SK-N-SH (cell line): Measurements from ENCODE around the gene TM4SF4. TPM values are rescaled to one million over a fixed set of nuclear protein-coding genes. Genes with fewer than 3 reads are reported as not detected.

Experiments
- CTCF ChIA-PET: fragments of 300-600, 350-600 bp; formaldehyde crosslinking; extraction: SDS; loops from one replicate; lab custom pipeline; 2021; lab: Yijun Ruan, JAX
- POLR2A ChIA-PET: fragments of 350-600 bp; sonication (Branson Sonifier 250); formaldehyde crosslinking; extraction: SDS; loops from one replicate; lab custom pipeline; 2020; ENCODE audit warnings: antibody characterized with exemption, inconsistent platforms; lab: Yijun Ruan, JAX
- DNase-seq: peaks from one replicate; pipeline ENCODE4 v3.0.0; 2012
- H2AFZ ChIP-seq: fragments of 200-600 bp; sonication (generic); 2 replicates; pipeline ENCODE4 v1.8.1; 2016; ENCODE audit warnings: antibody characterized with exemption, mild to moderate bottlenecking, low read depth
- H3F3A ChIP-seq: fragments of 200-600 bp; sonication (generic); replicated peaks from 2 replicates; pipeline ENCODE3; 2016; ENCODE audit warnings: antibody characterized with exemption, mild to moderate bottlenecking; ENCODE audit not compliant: insufficient read depth
- H3K27ac ChIP-seq, 2 experiments: fragments of 200-500 bp in 1 of 2; fragments of 200-600 bp in 1 of 2; sonication (Bioruptor generic) in 1 of 2; sonication (generic), shearing (Covaris generic) in 1 of 2; 2 replicates each; pipeline versions ENCODE4 v1.5.1 to v1.6.1; 2014 to 2016; ENCODE audit warnings: low read depth in 2 of 2, inconsistent platforms in 1 of 2, low read length in 1 of 2, mild to moderate bottlenecking in 1 of 2, mixed read lengths in 1 of 2
- H3K27me3 ChIP-seq: fragments of 200-600 bp; sonication (generic), shearing (Covaris generic); 2 replicates; pipeline ENCODE4 v1.6.1; 2016; ENCODE audit warnings: mixed run types; ENCODE audit not compliant: insufficient read depth
- H3K36me3 ChIP-seq, 2 experiments: fragments of 200-500 bp in 1 of 2; fragments of 200-600 bp in 1 of 2; sonication (Bioruptor generic) in 1 of 2; sonication (generic) in 1 of 2; replicated peaks in 1 of 2; 2 replicates each; pipeline versions ENCODE3 to v1.5.1; 2014 to 2016; ENCODE audit warnings: low read length in 1 of 2, mild to moderate bottlenecking in 1 of 2; ENCODE audit not compliant: insufficient read depth in 2 of 2, control insufficient read depth in 1 of 2
- H3K4me1 ChIP-seq, 2 experiments: fragments of 200-500 bp in 1 of 2; fragments of 200-600 bp in 1 of 2; sonication (Bioruptor generic) in 1 of 2; sonication (generic), shearing (Covaris generic) in 1 of 2; 2 replicates each; pipeline versions ENCODE4 v1.5.1 to v1.6.1; 2014 to 2016; ENCODE audit warnings: low read depth in 1 of 2, low read length in 1 of 2, mixed run types in 1 of 2; ENCODE audit not compliant: insufficient read depth in 2 of 2, control insufficient read depth in 1 of 2
- H3K4me2 ChIP-seq: fragments of 200-600 bp; sonication (generic), shearing (Covaris generic); 2 replicates; pipeline ENCODE4 v1.6.1; 2017; ENCODE audit warnings: mixed run types
- H3K4me3 ChIP-seq, 2 experiments: fragments of 200-500 bp in 1 of 2; fragments of 200-600 bp in 1 of 2; sonication (Bioruptor generic) in 1 of 2; sonication (generic), shearing (Covaris generic) in 1 of 2; 2 replicates each; pipeline versions ENCODE4 v1.5.1 to v1.8.1; 2014 to 2016; ENCODE audit warnings: low read depth in 2 of 2, inconsistent platforms in 1 of 2, low read length in 1 of 2, mild to moderate bottlenecking in 1 of 2, mixed read lengths in 1 of 2, moderate library complexity in 1 of 2
- H3K79me2 ChIP-seq: fragments of 200-600 bp; sonication (generic); 2 replicates; pipeline ENCODE4 v1.8.1; 2017; ENCODE audit warnings: mild to moderate bottlenecking; ENCODE audit not compliant: insufficient read depth
- H3K9ac ChIP-seq: fragments of 200-600 bp; sonication (generic); 2 replicates; pipeline ENCODE4 v1.6.1; 2017; ENCODE audit warnings: mixed run types
- H3K9me2 ChIP-seq: fragments of 200-600 bp; sonication (generic); 2 replicates; pipeline ENCODE4 v1.6.1; 2017; ENCODE audit warnings: mixed run types
- H3K9me3 ChIP-seq: fragments of 200-600 bp; sonication (generic); 2 replicates; pipeline ENCODE4 v1.6.1; 2017; ENCODE audit warnings: mixed run types, mild to moderate bottlenecking, moderate library complexity
- H4K20me1 ChIP-seq: fragments of 200-600 bp; sonication (generic); 2 replicates; pipeline ENCODE4 v1.6.1; 2017; ENCODE audit warnings: mild to moderate bottlenecking, mixed run types; ENCODE audit not compliant: insufficient read depth
- ELF1 ChIP-seq: IDR thresholded peaks from 2 replicates; pipeline ENCODE4 v1.4.0; 2012
- FOSL2 ChIP-seq: IDR thresholded peaks from 2 replicates; pipeline ENCODE4 v1.4.0; 2012; ENCODE audit warnings: low read depth, mild to moderate bottlenecking, moderate library complexity, borderline replicate concordance
- GATA2 ChIP-seq: sonication (generic); formaldehyde crosslinking; IDR thresholded peaks from 2 replicates; pipeline ENCODE4 v1.5.0; 2020; ENCODE audit warnings: mild to moderate bottlenecking, missing genetic modification reagents
- MEF2A ChIP-seq: IDR thresholded peaks from 2 replicates; pipeline ENCODE4 v1.4.0; 2012; ENCODE audit warnings: low read depth, borderline replicate concordance
- RAD21 ChIP-seq: IDR thresholded peaks from 2 replicates; pipeline ENCODE4 v1.6.1; 2012; ENCODE audit warnings: mild to moderate bottlenecking, low read length
- RCOR1 ChIP-seq: fragments of 150-350 bp; IDR thresholded peaks from 2 replicates; pipeline ENCODE4 v1.6.1; 2017; ENCODE audit warnings: antibody characterized with exemption, low read length
- TAF1 ChIP-seq: IDR thresholded peaks from 2 replicates; pipeline ENCODE4 v1.6.1; 2012; ENCODE audit warnings: low read depth, mild to moderate bottlenecking, low read length, moderate library complexity, borderline replicate concordance
- WGBS: methylation state at CpG from one replicate; pipeline ENCODE4 v1.1.6; 2017; ENCODE audit warnings: low lambda C conversion rate; 5-methylcytosine and 5-hydroxymethylcytosine counted together
- polyA plus RNA-seq, 3 experiments: library from polyadenylated mRNA; depleted of rRNA; stranded (reverse); fragments of >200 nt; gene quantifications; 2 replicates each; pipeline ENCODE4 v1.2.3, GENCODE V29; 2012
- TF ChIP-seq, protein P1 (sequence below): fragments of 150-350 bp; IDR thresholded peaks from 2 replicates; pipeline ENCODE4 v1.6.1; 2016; ENCODE audit warnings: mild to moderate bottlenecking, low read depth, low read length
- TF ChIP-seq, protein P2 (sequence below): IDR thresholded peaks from 2 replicates; pipeline ENCODE4 v1.4.0; 2012; ENCODE audit warnings: low read depth
- TF ChIP-seq, protein P3 (sequence below): IDR thresholded peaks from 2 replicates; pipeline ENCODE4; 2012
- TF ChIP-seq, protein P4 (sequence below): fragments of 200-600 bp; sonication (generic); IDR thresholded peaks from 2 replicates; pipeline ENCODE4 v1.6.1; 2017; ENCODE audit warnings: antibody characterized with exemption, mild to moderate bottlenecking, moderate library complexity
- TF ChIP-seq, protein P5 (sequence below): IDR thresholded peaks from 2 replicates; pipeline ENCODE4 v1.4.0; 2012; ENCODE audit warnings: low read depth, borderline replicate concordance

Gene TM4SF4
- polyA plus RNA-seq, 1 of the 3 experiments (the other 2 are of a cell fraction) = 0.08 TPM

DNA sequence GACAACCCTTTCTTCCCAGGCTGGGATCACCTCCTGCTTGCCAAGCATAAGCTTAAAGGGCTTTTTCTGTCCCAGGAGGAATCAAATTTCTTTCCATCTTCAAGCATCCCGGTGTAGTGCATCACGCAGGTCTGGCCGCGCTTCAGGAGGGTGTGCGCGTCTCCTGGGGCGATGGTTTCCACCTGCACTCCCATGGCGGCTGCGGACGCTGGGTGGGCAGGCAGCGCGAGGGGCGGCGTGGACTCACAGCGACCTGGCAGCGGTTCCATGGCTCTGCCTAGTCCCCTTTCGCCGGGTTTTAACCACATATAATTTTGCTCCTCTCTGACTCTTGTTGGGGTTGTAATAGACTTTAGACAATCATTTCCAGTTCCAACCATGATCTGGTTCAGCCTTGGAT is 10.6 kb upstream of the TM4SF4 start:
- ChIA-PET CTCF (interaction anchor here (0.9 kb wide), 1 partner anchor 17 kb away, joined by 3 read pairs; no protein-coding TSS in a partner anchor), POLR2A (no interaction called here)
- Histone ChIP-seq H3K36me3 (no peaks in the 10 kb centered on the region), H3K27ac (no peak overlapping the region), H3K9ac (no peak overlapping the region), H3K4me3 (no peak overlapping the region), H3K27me3 (no peaks in the 10 kb centered on the region), H3K4me2 (no peak overlapping the region), H3K4me1 (peaks cover 4 to 20% of the 10 kb centered on the region in 2 experiments; a peak in 3 of 4 replicates), H2AFZ (no peak overlapping the region), H3K79me2 (no peaks in the 10 kb centered on the region), H4K20me1 (no peaks in the 10 kb centered on the region), H3K9me3 (no peaks in the 10 kb centered on the region), H3K9me2 (no peaks in the 10 kb centered on the region), H3F3A (no peaks in the 10 kb centered on the region)
- 96% methylated on average over 16 of the region's 18 CpGs for WGBS
- DNase-seq = no peak
- TF ChIP-seq, protein P1, sequence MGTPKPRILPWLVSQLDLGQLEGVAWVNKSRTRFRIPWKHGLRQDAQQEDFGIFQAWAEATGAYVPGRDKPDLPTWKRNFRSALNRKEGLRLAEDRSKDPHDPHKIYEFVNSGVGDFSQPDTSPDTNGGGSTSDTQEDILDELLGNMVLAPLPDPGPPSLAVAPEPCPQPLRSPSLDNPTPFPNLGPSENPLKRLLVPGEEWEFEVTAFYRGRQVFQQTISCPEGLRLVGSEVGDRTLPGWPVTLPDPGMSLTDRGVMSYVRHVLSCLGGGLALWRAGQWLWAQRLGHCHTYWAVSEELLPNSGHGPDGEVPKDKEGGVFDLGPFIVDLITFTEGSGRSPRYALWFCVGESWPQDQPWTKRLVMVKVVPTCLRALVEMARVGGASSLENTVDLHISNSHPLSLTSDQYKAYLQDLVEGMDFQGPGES = no peak
- no peak for TF ChIP-seq RAD21
- TF ChIP-seq, protein P2, sequence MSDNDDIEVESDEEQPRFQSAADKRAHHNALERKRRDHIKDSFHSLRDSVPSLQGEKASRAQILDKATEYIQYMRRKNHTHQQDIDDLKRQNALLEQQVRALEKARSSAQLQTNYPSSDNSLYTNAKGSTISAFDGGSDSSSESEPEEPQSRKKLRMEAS = no peak
- TF ChIP-seq ELF1 = no peak
- no peak for TF ChIP-seq MEF2A
- no peak for TF ChIP-seq FOSL2
- TF ChIP-seq, protein P3, sequence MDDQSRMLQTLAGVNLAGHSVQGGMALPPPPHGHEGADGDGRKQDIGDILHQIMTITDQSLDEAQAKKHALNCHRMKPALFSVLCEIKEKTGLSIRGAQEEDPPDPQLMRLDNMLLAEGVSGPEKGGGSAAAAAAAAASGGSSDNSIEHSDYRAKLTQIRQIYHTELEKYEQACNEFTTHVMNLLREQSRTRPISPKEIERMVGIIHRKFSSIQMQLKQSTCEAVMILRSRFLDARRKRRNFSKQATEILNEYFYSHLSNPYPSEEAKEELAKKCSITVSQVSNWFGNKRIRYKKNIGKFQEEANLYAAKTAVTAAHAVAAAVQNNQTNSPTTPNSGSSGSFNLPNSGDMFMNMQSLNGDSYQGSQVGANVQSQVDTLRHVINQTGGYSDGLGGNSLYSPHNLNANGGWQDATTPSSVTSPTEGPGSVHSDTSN = no peak
- TF ChIP-seq, protein P4, sequence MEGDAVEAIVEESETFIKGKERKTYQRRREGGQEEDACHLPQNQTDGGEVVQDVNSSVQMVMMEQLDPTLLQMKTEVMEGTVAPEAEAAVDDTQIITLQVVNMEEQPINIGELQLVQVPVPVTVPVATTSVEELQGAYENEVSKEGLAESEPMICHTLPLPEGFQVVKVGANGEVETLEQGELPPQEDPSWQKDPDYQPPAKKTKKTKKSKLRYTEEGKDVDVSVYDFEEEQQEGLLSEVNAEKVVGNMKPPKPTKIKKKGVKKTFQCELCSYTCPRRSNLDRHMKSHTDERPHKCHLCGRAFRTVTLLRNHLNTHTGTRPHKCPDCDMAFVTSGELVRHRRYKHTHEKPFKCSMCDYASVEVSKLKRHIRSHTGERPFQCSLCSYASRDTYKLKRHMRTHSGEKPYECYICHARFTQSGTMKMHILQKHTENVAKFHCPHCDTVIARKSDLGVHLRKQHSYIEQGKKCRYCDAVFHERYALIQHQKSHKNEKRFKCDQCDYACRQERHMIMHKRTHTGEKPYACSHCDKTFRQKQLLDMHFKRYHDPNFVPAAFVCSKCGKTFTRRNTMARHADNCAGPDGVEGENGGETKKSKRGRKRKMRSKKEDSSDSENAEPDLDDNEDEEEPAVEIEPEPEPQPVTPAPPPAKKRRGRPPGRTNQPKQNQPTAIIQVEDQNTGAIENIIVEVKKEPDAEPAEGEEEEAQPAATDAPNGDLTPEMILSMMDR = no peak
- no peak for TF ChIP-seq RCOR1
- no peak for TF ChIP-seq TAF1
- TF ChIP-seq, protein P5, sequence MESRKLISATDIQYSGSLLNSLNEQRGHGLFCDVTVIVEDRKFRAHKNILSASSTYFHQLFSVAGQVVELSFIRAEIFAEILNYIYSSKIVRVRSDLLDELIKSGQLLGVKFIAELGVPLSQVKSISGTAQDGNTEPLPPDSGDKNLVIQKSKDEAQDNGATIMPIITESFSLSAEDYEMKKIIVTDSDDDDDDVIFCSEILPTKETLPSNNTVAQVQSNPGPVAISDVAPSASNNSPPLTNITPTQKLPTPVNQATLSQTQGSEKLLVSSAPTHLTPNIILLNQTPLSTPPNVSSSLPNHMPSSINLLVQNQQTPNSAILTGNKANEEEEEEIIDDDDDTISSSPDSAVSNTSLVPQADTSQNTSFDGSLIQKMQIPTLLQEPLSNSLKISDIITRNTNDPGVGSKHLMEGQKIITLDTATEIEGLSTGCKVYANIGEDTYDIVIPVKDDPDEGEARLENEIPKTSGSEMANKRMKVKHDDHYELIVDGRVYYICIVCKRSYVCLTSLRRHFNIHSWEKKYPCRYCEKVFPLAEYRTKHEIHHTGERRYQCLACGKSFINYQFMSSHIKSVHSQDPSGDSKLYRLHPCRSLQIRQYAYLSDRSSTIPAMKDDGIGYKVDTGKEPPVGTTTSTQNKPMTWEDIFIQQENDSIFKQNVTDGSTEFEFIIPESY = no peak
- TF ChIP-seq GATA2 (CRISPR knock-in tag) = no peak
